NCI-H345 (cell line): Measurements from ENCODE around the gene SLC25A33.
"Not testable (repeated sequence)": the region's sequence is repeated elsewhere in the genome, so short reads cannot be mapped to it uniquely, and the experiment has no call there.

Source experiments
- DNase-seq: peaks from one replicate; lab custom pipeline; 2025; lab: John Stamatoyannopoulos, UW

Gene SLC25A33

GRCh38 chr1:9539829-9540550 lies 725 bp downstream of the SLC25A33 start:
- DNase-seq = peak; percentile 46

- DNase-seq = peak; percentile 39
Observed at GRCh38 chr1:9542430-9542829, 3.2 kb downstream of the SLC25A33 start.

- DNase-seq = no peak
Observed at GRCh38 chr1:9544926-9545325, 5.7 kb downstream of the SLC25A33 start.

- DNase-seq = no peak
Observed at GRCh38 chr1:9549955-9550546, 10.8 kb downstream of the SLC25A33 start.

GRCh38 chr1:9551984-9552383 lies 12.7 kb downstream of the SLC25A33 start:
- no peak for DNase-seq

GRCh38 chr1:9553736-9554144 lies 14.5 kb downstream of the SLC25A33 start:
- DNase-seq = no peak

GRCh38 chr1:9555942-9556341 lies 16.7 kb downstream of the SLC25A33 start:
- no peak for DNase-seq

GRCh38 chr1:9557624-9558023 lies 18.4 kb downstream of the SLC25A33 start:
- DNase-seq = no peak

- no peak for DNase-seq
Observed at GRCh38 chr1:9558271-9558945, 19.1 kb downstream of the SLC25A33 start.

GRCh38 chr1:9558946-9559545 lies 19.8 kb downstream of the SLC25A33 start:
- no peak for DNase-seq

GRCh38 chr1:9559673-9560072 lies 20.4 kb downstream of the SLC25A33 start:
- DNase-seq = no peak

GRCh38 chr1:9560090-9560489 lies 20.8 kb downstream of the SLC25A33 start:
- DNase-seq = not testable (repeated sequence)

- DNase-seq = peak; percentile 39
Observed at GRCh38 chr1:9561429-9561828, 22.2 kb downstream of the SLC25A33 start.

- no peak for DNase-seq
Observed at GRCh38 chr1:9569267-9569666, 30.0 kb downstream of the SLC25A33 start.

- DNase-seq = not testable (repeated sequence)
Observed at GRCh38 chr1:9570886-9571529, 31.7 kb downstream of the SLC25A33 start.

GRCh38 chr1:9573723-9574122 lies 34.5 kb downstream of the SLC25A33 start:
- peak; percentile 8 for DNase-seq

- DNase-seq = no peak
Observed at GRCh38 chr1:9575486-9575885, 36.2 kb downstream of the SLC25A33 start.

GRCh38 chr1:9576903-9577302 lies 37.6 kb downstream of the SLC25A33 start:
- no peak for DNase-seq

GRCh38 chr1:9577423-9577822 lies 38.2 kb downstream of the SLC25A33 start:
- no peak for DNase-seq

GRCh38 chr1:9580942-9581341 lies 41.7 kb downstream of the SLC25A33 start:
- no peak for DNase-seq

GRCh38 chr1:9586147-9586766 lies 47.0 kb downstream of the SLC25A33 start:
- no peak for DNase-seq
